ENCODE results near the gene KLRC4.
"Not testable (repeated sequence)": the region's sequence is repeated elsewhere in the genome, so short reads cannot be mapped to it uniquely, and the experiment has no call there.

KLRC4 gene

DNA sequence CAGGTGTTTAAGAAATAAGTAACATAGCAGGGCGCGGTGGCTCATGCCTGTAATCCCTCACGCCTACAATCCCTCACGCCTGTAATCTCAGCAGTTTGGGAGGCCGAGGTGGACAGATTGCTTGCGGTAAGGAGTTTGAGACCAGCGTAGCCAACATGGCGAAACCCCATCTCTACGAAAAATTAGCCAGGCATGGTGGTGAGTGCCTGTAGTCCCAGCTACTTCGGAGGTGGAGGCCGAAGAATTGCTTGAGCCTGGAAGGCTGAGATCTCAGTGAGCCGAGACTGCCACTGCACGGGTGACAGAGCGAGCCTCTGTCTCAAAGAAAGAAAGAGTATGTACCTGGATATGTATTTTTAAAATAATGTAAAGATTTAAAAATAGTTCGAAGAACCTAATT, 13.4 kb downstream of the KLRC4 start:
- FAIRE-seq = not testable (repeated sequence)

GRCh38 chr12:10395390-10395998, 14.1 kb downstream of the KLRC4 start:
- FAIRE-seq = no peak

GRCh38 chr12:10394531-10395152, 14.9 kb downstream of the KLRC4 start:
- not testable (repeated sequence) for FAIRE-seq

GRCh38 chr12:10393291-10393690, 16.3 kb downstream of the KLRC4 start:
- no peak for FAIRE-seq

DNA sequence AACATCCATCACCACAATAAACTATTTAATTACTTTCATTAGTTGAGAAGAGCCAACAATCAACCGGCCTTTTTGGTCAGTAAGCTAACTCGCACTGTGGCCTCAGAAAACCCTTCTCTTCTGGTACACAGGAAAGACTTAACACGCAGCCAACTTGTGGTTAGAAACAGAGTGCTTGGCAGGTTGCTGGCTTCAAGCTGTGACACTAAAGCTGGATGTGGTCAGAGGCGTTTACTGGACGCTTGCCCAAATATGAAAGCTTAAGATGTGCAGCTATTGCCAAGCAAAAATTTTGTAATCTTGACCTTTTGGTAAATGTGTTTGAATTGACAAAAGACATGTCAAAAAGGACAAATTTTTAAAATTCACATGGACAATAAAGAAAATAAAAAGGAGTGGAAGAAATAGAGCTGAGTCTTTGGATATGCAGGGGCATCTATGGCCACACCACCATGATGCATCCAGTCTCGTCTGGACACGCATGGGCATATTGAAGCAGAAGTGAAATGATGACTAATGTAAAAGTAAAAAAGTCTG, 17.1 kb downstream of the KLRC4 start:
- FAIRE-seq = no peak

DNA sequence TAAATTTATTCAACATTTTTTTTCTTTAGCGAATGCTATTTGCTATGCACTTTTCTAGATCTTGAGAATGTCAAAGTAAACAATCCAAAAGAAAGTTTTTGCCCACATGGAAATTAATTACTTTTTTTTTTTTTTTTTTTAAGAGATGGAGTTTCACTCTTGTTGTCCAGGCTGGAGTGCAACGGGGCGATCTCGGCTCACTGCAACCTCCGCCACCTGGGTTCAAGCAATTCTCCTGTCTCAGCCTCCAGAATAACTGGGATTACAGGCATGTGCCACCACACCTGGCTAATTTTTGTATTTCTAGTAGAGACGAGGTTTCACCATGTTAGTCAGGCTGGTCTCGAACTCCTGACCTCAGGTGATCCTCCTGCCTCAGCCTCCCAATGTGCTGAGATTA, 18.6 kb downstream of the KLRC4 start:
- FAIRE-seq = not testable (repeated sequence)

- FAIRE-seq = no peak
Measured at GRCh38 chr12:10389904-10390303, 19.7 kb downstream of the KLRC4 start, which contains the start of gene KLRK1. Gene KLRK1 (minus strand): TSS chr12:10390041. CDS start chr12:10388810, 1,231 bp downstream.

- no peak for FAIRE-seq
Measured at GRCh38 chr12:10388624-10389413, 20.7 kb downstream of the KLRC4 start.

DNA sequence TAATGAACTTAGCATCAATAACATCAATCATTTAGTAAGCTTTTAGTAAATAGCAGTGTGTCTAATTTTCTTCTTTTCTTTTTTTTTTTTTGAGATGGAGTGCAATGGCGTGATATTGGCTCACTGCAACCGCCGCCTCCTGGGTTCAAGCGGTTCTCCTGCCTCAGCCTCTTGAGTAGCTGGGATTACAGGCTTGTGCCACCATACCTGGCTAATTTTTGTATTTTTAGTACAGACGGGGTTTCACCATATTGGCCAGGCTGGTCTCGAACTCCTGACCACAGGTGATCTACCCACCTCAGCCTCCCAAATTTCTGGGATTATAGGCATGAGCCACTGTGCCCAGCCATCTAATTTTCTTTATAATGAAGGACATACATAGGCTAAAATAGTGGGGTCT, 22.1 kb downstream of the KLRC4 start:
- FAIRE-seq = not testable (repeated sequence)

DNA sequence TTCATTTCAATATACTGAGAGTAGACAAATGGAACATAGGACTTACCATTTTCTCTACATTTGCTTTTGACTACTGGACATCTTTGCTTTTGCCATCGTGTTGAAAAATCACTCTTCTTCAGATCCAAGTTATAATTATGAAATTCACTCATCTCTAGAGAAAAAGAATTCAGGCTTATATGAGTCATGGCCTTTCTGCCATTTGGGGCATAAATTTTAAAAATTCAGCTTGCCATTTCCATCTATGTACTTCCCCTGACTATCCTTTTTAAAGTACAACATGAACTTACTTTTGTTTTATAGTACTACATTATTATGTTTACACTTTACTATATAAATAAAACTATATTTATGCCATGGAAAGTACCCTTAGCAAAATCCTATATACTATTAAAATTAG, 22.7 kb downstream of the KLRC4 start:
- FAIRE-seq = no peak

GRCh38 chr12:10385166-10385613, 24.4 kb downstream of the KLRC4 start:
- FAIRE-seq = no peak

DNA sequence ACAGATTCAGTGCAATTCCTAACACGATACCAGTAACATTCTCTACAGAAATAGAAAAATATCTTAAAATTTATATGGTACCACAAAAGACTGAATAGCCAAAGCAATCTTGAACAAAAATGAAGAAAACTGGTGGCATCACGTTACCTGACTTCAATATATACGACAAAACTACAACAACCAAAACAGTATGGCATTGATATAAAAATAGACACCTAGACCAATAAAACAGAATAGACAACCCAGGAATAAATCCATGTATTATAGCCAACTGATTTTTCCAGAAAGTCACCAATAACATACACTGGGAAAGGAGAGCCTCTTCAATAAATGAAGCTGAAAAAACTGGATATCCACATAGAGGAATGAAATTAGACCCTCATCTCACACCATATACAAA, 25.4 kb downstream of the KLRC4 start:
- no peak for FAIRE-seq

GRCh38 chr12:10381928-10382628, 27.5 kb downstream of the KLRC4 start:
- no peak for FAIRE-seq

GRCh38 chr12:10378737-10379136, 30.8 kb downstream of the KLRC4 start:
- not testable (repeated sequence) for FAIRE-seq

- no peak for FAIRE-seq
Measured at GRCh38 chr12:10374624-10375018, 34.9 kb downstream of the KLRC4 start.

DNA sequence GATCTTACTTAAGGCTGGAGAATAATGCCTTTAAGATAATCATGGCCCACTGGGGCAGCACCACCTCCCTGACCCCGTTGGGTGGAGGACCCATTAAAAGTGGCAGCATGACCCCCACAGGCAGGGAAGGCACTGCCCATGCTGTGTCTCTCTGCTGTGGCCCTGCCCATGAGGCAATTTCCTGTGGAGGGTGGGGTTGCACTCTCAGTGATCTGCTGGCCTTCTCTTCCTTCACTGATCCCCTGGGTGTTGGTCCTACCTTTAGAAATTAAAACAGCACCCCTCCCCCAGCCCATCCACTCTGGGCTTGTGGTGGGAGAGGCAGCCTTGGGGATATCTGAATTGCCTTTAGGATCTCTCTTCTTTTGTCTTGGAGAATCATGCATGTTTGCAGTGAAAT, 37.0 kb downstream of the KLRC4 start:
- FAIRE-seq = no peak

GRCh38 chr12:10371893-10372535, 37.5 kb downstream of the KLRC4 start:
- FAIRE-seq = peak; percentile 74

- no peak for FAIRE-seq
Measured at GRCh38 chr12:10369557-10370415, 39.8 kb downstream of the KLRC4 start.

- no peak for FAIRE-seq
Measured at GRCh38 chr12:10368206-10369171, 41.1 kb downstream of the KLRC4 start.

DNA sequence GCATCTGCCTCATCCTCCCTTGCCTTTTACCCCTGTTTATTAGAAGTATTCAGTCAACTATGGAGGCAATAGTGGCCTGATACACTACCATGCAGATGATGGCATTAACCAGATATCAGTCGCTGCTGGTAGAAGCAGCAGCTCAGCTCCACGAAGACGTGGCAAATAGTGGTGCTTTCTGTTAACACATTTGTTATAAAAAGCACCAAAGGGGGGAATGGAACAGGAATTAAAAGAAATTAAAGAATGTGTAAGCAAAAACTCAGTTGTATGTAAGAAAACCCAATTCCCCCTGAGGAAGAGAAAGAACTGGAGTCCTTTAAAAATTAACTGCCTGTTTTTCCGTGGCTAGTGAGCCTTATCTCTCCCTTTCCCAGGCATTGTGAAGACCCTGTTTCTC, 41.8 kb downstream of the KLRC4 start:
- not testable (repeated sequence) for FAIRE-seq
